Renal cortical epithelial cell (primary cell): ENCODE measurements around the gene ASPHD2. TPM values are rescaled to one million over a fixed set of nuclear protein-coding genes. Genes with fewer than 3 reads are reported as not detected.

ENCODE experiments used
- total RNA-seq: library from RNA; depleted of rRNA; stranded (reverse); fragments of >200 nt; gene quantifications from 2 replicates; pipeline ENCODE4 v1.2.3, GENCODE V29; 2014

Gene ASPHD2
- total RNA-seq, 1 donor from 2014 or later: 5.6 TPM

Other genes starting within 250 kb of the ASPHD2 start
- 22.1 and 34.7 TPM in 2 replicates for gene HPS4, start 54.5 kb downstream of the ASPHD2 start, total RNA-seq
- gene SRRD, start 54.6 kb downstream of the ASPHD2 start, total RNA-seq: 13.9 and 35.1 TPM in 2 replicates
- 38.7 and 50.4 TPM in 2 replicates for gene TFIP11, start 83.2 kb downstream of the ASPHD2 start, total RNA-seq
- 27.4 and 37.4 TPM in 2 replicates for gene TPST2, start 160.9 kb downstream of the ASPHD2 start, total RNA-seq
- gene CRYBB1, start 188.8 kb downstream of the ASPHD2 start, total RNA-seq: not detected in 2 replicates
- not detected in 2 replicates for gene CRYBA4, start 192.7 kb downstream of the ASPHD2 start, total RNA-seq
- gene MIAT, start 228.3 kb downstream of the ASPHD2 start, total RNA-seq: 0.35 and 0.50 TPM in 2 replicates